HepG2 (cell line): ENCODE results near the gene CLEC16A.

Experiments
- HDAC2 ChIP-seq: sonication (generic); formaldehyde crosslinking; IDR thresholded peaks from 2 replicates; pipeline ENCODE4 v1.4.0; 2020; ENCODE audit warnings: missing genetic modification reagents
- ZNF30 ChIP-seq: sonication (generic); formaldehyde crosslinking; IDR thresholded peaks from 2 replicates; pipeline ENCODE4 v1.5.0; 2020; ENCODE audit warnings: mild to moderate bottlenecking, missing genetic modification reagents
- ZSCAN29 ChIP-seq: sonication (generic); formaldehyde crosslinking; conservative IDR thresholded peaks from 2 replicates; pipeline ENCODE4 v1.4.0; 2020; ENCODE audit warnings: mild to moderate bottlenecking, missing genetic modification reagents
- TF ChIP-seq, protein P1 (sequence below): sonication (generic); formaldehyde crosslinking; IDR thresholded peaks from 2 replicates; pipeline ENCODE4 v1.5.0; 2020; ENCODE audit warnings: missing genetic modification reagents

DNA sequence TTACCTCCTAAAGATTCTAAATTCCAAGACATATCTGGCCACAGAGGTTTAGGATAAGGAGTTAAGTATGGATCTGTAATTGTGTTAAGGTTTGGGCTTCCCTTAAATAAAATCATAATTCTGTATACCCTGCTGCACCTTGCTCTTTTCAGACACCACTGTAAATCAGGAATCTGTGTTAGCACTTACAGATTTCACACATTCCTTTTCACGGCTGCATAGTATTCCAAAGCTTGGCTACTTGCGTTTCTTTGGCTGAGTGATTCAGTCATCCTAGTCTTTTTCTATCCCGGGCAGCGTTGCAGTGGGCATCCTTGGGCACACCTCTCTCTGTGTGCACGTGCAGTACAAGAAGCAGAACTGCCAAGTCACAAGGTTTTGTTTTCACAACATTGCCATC is 205.8 kb downstream of the CLEC16A start:
- TF ChIP-seq, protein P1, sequence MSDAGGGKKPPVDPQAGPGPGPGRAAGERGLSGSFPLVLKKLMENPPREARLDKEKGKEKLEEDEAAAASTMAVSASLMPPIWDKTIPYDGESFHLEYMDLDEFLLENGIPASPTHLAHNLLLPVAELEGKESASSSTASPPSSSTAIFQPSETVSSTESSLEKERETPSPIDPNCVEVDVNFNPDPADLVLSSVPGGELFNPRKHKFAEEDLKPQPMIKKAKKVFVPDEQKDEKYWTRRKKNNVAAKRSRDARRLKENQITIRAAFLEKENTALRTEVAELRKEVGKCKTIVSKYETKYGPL (CRISPR knock-in tag), result no peak
- TF ChIP-seq HDAC2 (CRISPR knock-in tag) (no peak), ZSCAN29 (CRISPR knock-in tag) (no peak), ZNF30 (CRISPR knock-in tag) (no peak)
